NCI-H2196 treated with DMSO at 0.1 percent for 48 hours (cell line): ENCODE data around the gene HARS1.
"Not testable (repeated sequence)": the region's sequence is repeated elsewhere in the genome, so short reads cannot be mapped to it uniquely, and the experiment has no call there.

Experiments
- DNase-seq: peaks from one replicate; lab custom pipeline; 2025; ENCODE audit not compliant: unreplicated experiment; lab: John Stamatoyannopoulos, UW

HARS1 gene, protein sequence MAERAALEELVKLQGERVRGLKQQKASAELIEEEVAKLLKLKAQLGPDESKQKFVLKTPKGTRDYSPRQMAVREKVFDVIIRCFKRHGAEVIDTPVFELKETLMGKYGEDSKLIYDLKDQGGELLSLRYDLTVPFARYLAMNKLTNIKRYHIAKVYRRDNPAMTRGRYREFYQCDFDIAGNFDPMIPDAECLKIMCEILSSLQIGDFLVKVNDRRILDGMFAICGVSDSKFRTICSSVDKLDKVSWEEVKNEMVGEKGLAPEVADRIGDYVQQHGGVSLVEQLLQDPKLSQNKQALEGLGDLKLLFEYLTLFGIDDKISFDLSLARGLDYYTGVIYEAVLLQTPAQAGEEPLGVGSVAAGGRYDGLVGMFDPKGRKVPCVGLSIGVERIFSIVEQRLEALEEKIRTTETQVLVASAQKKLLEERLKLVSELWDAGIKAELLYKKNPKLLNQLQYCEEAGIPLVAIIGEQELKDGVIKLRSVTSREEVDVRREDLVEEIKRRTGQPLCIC

DNA sequence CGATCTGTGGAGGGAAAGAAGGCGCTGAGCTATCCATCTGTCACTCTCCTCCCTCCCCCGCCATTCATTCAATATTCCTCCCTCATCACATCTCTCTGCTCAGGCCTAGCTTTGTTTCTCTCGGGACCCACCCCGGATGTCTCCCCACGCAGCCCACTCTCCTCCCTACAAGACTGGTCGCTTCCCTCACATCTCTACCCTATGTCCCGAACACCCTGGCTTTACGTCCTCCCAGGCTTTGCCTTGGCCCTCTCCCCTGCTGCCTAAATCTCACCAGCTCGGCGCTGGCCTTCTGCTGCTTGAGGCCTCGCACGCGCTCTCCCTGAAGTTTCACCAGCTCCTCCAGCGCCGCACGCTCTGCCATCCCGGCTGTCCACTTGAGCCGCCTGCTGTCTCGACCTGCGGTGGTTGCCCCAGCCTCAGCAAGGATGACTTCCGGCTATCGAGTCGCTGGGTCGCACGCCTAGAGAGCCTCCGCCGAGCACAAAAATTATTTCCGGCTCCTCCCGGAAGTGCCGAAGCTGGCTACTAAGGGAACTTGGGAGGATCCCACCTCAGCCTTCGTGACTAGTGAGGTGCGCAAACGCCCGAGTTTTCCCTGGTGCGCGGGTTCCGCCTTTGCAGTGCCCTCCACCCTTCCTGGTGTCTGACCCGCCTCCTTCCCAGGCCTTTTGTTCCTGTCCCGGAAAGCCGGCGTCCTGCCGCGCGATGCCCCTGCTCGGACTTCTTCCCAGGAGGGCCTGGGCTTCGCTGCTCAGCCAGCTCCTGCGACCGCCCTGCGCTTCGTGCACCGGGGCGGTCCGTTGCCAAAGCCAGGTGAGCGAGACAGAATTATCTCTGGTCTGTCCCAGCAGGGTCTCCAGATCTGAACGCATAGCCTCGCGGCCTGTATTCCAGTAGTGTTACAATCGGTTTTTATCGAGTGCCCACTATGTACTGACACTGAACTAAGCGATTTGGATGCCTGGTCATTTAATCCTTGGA, at the start of gene HARS1, which contains the start of gene HARS2:
Gene HARS1 (minus strand): TSS at position 430 of the 984 bp plus-strand sequence. CDS start 66 bp downstream, at position 364.
Gene HARS2 (plus strand): TSS at position 515 of the 984 bp plus-strand sequence. CDS start 194 bp downstream, at position 709.
- peak; percentile 96 for DNase-seq

DNA sequence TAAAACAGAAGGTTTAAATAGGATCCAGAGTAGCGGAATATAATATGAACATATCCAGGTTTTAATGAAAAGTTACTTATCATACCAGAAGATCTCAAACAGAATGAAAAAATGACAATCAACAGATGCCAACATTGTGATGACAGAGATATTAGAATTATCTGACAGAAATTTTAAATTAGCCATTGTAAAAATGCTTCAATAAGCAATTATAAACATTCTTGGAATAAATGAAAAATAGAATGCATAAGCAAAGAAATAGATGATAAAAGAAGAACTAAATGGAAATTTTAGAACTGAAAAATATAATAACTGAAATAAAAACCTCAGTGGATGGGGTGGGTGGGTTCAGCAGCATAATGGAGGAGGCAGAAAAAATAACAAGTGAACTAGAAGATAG, 46.3 kb upstream of the HARS1 start:
- DNase-seq = no peak

DNA sequence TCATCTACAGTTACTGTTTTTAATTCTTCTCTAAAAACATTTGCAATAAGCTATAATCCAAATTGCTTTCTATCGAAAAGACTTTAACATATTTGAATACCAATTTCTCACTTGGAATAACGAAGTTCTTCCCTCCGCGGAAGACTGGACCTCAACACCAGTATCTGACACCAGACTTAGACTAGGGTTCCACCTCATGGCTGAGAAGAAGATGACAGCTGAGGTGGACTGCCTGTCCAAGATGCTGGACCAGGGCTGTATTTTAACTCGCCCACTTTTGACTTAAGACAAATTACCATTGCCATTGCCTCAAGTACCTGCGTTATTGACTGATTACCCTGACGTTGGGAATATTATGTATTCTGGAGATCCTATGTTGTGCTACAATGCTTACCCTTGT, 43.2 kb upstream of the HARS1 start:
- no peak for DNase-seq

DNA sequence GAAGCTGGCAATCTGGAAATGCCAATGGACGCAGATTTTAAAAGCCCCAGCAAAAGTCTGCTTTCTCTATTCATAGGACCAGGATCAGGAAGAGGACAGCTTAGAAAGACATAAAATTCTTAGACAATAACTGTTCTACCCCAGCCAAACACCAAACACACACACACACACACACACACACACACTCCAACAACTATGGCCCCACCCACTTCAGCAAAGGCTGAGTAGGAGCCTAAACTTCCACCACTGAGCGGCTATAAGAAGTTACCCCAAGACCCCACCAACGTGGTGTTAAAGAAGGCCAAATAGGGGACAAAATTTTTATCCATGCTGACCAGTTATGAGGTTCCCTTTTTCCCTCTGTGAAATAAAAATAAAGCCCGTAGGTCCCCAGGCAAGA, 41.9 kb upstream of the HARS1 start:
- no peak for DNase-seq

DNA sequence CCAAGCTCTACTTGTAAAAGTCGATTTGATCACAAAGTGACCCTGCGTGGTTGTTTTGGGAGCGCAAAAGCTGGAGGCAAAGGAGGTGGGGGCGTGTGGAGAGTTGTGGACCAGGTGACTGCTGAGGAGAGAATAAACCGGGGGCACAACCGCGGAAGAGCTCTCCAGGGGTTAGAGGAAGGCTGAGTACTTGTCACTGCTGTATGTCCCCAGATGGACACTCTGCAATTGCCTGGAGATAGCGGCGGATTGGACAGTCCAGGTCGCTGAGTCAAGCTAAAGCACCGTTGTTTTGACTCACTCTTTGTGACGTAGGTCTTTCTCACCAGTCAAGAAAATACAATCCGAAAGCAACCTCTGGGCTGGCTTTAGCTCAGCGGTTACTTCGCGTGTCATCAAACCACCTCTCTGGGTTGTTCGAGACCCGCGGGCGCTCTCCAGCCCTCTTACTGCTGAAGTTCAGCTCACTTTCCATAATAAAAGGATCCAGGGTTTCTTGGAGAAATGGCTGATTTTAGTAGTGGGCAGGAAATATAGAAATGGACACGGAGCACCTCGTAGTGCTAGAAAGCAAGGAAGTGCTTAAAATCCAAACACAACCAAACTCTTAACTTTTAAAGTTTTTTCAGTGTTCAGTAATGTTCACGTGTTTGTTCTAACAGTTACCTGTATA, 34.8 kb upstream of the HARS1 start:
- DNase-seq = no peak

DNA sequence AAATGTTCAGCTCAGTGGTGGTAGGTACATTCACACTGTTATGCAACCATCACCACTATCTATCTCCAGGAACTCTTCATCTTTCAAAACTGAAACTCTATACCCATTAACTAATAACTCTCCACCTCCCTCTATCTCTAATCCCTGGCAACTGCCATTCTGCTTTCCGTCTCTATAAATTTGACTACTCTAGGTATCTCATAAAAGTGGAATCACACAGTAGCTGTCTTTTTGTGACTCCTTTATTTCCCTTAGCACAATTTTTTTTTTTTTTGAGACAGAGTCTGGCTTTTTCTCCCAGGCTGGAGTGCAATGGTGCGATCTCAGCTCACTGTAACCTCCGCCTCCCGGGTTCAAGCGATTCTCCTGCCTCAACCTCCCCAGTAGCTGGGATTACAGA, 30.2 kb upstream of the HARS1 start:
- DNase-seq = not testable (repeated sequence)

DNA sequence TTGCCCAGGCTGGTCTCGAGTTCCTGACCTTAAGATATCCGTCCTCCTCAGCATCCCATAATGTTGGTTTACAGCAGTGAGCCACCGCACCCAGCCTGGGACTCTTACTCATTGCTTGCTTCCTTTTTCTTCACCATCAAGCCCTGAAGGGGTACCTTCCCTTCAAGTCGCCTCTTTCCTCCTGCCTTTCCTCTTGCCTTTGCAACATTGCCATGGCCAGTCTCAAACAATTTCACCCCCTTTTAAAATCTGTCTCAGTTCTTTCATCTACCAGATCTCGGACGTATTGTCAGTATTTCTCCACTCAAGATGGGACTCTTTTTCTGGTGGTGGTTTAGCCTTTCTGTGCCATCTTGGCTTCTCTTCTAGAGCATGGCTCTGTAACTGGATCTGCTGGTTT, 29.6 kb upstream of the HARS1 start:
- not testable (repeated sequence) for DNase-seq

DNA sequence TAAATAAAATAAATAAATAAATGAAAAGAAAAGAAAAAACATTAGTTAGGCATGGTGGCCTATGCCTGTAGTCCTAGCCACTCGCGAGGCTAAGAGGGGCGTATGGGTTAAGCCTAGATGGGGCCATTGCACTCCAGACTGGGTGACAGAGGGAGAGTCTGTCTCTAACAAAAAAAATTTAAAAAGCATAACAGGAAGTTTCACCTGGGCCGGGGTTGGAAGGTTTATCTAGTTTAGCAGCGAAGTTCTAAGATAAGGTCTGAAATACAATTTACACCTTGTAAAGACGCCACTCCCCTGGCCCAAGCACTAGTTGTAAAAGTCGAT, 27.1 kb upstream of the HARS1 start:
- no peak for DNase-seq

DNA sequence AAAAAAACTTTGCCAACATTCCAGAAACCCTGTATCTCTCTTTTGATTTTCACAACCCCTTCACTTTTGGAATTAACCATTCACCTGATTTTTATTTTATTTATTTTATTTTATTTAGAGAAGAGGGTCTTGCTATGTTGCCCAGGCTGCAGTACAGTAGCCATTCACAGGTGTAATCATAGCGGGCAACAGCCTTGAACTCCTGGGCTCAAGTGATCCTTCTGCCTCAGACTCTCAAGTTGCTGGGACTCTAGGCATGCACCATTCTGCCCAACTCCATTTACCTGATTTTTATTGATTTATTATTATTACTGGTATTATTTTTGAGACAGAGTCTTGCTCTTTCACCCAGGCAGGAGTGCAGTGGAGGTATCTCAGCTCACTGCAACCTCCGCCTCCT, 25.1 kb upstream of the HARS1 start:
- DNase-seq = not testable (repeated sequence)

DNA sequence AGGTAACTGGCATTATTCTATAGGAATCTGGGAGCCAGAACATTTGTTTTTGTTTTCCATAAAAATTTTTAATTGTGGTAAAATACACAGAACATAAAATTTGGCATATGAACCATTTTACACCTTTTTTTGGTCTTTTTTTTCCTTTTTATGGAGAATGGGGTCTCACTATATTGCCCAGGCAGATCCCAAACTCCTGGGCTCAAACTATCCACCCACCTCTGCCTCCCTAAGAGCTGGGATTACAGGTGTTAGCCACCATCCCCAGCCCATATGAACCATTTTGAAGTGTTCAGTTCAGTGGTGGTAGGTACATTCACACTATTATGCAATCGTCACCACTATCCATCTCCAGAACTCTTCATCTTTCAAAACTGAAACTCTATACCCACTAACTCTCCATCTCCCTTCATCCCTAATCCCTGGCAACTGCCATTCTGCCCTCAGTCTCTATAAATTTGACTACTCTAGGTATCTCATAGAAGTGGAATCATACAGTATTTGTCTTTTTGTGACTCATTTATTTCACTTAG, 22.5 kb upstream of the HARS1 start:
- DNase-seq = no peak

DNA sequence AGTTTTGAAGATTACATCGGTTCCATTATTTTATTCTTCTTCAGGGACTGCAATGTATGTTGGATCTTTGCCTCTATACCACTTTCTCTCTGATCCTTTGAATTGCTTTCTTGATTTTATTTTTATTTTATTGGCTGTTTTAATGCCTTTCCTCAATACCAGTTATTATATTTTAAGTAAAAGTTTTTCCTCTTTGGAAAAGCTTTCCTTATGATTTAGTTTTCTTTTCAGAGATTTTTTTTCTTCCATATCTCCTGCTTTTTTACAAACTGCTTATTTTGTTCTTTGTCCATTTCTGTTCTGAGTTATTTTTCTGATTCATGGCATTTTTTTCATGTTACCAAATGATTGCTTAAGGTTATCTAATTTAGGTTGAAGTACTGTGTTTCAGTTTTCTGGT, 20.6 kb upstream of the HARS1 start:
- no peak for DNase-seq

DNA sequence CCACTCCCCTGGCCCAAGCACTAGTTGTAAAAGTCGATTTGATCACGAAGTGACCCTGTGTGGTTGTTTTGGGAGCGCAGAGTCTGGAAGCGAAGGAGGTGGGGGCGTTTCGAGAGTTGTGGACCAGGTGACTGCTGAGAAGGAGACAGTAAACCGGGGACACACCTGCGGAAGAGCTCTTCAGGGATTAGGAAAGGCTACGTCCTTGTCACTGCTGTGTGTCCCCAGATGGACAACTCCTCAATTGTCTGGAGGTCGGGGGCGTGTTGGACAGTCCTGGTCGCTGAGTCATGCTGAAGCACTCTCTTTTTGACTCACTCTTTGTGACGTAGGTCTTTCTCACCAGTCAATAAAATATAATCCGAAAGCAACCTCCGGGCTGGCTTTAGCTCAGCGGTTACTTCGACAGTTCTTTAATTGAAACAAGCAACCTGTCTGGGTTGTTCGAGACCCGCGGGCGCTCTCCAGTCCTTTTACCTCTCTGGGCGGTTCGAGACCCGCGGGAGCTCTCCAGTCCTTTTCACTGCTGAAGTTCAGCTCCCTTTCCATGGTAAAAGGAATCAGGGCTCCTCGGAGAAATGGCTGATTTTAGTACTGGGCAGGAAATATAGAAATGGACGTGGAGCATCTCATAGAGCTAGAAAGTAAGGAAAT, 19.9 kb upstream of the HARS1 start:
- DNase-seq = peak; percentile 75

DNA sequence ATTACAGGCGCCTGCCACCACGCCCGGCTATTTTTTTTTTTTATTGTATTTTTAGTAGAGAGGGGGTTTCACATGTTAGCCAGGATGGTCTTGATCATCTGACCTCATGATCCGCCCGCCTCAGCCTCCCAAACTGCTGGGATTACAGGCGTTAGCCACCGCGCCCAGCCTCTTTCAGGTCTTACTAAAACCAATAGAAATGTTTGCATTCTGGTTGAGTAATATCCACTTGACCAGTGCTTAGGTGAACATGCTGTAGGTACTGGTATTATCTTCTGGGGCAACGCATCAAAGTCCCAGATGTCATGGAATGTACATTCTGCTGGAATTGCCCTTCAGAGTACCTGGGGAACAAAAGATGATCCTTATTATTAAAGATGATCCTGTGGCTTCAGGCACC, 17.6 kb upstream of the HARS1 start:
- DNase-seq = not testable (repeated sequence)

DNA sequence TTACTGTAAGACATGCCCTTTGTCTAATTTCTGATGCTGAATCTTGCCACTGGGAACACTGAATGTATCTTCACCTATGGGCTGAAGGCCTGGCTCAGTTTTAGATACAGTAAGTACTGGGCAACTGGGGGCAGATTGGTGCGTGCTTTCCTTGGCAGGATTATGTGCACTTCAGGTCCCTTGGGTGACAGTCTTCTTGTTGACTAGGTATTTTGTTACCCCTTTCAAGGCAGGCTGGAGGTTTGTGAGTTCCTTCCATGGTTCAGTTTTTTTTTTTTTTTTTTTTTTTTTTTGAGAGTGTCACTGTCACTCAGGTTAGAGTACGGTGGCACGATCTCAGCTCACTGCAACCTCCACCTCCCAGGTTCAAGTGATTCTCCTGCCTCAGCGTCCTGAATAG, 16.6 kb upstream of the HARS1 start:
- no peak for DNase-seq

DNA sequence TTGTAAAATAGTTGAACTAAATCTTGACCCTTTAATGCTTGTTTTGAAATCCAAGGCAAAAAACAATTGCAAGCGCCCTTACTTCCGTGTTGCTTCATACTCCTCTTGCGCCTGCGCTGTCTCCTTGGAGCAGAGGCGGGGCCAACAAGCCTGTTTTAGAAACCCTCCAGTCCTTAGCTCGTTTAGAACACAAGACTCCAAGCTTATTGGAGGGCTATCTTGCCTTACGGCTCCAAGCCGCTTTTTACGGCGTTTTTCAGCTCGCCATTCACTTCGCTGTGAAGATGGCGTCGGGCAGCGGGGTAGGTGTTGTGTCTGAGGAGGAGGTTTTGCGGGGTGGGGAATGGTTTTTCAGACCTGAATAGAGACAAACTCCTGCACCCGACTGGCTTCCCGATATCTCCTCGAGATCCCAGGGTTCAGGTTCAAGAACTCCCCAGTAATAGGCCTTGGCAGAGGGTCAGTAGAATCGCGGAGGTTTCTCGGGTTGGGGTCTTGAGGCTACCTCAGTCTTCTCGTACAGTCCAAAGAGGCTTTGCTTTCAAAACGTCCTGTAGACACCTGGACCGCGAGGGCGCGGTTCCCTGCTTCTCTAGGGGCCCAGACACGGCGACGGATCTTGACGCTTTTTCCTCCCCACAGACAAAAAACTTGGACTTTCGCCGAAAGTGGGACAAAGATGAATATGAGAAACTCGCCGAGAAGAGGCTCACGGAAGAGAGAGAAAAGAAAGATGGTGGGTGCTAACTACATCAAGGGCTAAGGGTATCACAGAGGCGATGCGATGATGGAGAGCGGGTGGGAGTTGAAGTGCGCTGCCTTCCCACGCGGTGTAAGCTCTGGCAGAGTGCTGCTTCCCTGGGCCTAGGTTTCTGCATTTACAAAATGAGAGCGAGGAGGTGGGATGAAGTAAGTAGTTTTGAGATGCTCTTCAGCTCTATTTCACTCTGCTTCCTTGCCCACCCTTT, 9.3 kb upstream of the HARS1 start, which contains the start of gene ZMAT2:
Gene ZMAT2 (plus strand): TSS at position 271 of the 968 bp plus-strand sequence. CDS start 14 bp downstream, at position 285.
- peak; percentile 95 for DNase-seq

DNA sequence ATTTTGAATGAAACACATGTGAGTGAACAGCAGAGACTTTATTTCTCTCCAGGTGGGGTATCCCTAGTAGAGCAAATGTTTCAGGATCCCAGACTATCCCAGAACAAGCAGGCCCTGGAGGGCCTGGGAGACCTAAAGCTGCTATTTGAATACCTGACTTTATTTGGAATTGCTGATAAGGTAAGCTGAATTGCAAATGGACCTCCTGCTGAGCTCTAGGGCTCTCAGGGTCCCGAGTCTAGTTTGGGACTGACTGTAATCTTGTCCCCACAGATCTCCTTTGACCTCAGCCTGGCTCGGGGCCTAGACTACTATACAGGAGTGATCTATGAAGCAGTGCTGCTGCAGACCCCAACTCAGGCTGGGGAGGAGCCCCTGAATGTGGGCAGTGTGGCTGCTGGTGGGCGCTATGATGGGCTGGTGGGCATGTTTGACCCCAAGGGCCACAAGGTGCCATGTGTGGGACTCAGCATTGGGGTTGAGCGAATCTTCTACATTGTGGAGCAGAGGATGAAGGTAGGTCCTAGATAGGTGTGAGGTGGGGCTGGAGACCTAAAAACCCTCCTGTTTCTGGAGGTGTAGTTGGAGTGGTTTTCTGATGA, 5.8 kb upstream of the HARS1 start:
- no peak for DNase-seq

DNA sequence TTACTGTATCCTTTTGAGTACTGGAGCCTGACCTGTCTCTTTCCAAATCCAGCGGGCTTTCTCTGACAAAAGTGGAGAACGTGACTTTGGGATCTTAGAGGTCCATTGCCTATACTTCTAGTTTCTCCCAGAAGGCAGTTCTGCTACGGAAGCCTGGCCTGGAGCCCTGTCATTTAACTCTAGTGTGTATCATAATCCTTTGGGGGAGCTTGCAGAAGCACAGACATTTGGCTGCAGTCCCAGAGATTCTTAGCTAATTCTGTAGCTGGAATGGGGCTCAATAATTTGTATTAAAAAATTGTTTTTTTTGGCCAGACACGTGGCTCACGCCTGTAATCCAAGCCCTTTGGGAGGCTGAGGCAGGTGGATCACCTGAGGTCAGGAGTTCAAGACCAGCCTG, 3.1 kb upstream of the HARS1 start:
- no peak for DNase-seq

DNA sequence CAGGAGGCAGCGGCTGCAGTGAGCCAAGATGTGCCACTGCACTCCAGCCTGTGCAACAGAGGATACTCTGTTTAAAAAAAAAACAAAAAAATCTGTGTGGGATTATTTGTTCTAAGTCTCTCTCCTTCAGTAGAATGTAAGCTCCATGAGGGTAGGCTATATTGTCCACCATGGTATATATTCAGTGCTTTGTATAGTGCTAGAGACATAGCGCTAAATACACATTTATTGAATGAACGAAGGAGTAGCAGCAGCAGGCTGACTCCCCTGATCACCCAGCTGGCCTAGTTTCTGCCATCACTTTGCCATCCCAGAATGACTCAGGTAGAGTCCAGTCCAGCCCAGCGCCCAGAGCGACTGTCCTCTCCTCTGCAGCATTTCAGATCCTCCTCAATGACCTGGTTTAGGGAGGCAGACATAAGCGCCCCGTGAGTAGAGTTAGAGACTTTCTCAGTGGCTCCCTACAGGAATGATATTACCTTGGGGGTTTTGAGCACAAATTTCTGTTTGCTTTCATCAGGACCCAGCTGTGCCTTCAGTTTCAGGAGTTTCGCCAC, 716 bp downstream of the HARS1 start:
- no peak for DNase-seq
